GM13976 (cell line): ENCODE measurements around the gene PER3.
A peak's percentile ranks its signal among the peaks of the same experiment; 100 is the strongest.

Experiments used
- DNase-seq: peaks from one replicate; pipeline ENCODE4 v3.0.0; 2012; ENCODE audit warnings: low spot score
- in situ Hi-C: fragments of 300-500 bp; cut with MboI; formaldehyde crosslinking; loops from one replicate; pipeline ENCODE4 v1.12.0; 2022; ENCODE audit warnings: low sequenced_read_pairs, mixed read lengths, inconsistent platforms; ENCODE audit not compliant: unreplicated experiment
- TF ChIP-seq, protein P1 (sequence below): IDR thresholded peaks from 2 replicates; pipeline ENCODE4 v1.5.1; 2012; ENCODE audit warnings: borderline replicate concordance, mild to moderate bottlenecking; ENCODE audit not compliant: insufficient read depth; ENCODE audit errors: extremely low read depth, missing control alignments, control extremely low read depth

Gene PER3

DNA sequence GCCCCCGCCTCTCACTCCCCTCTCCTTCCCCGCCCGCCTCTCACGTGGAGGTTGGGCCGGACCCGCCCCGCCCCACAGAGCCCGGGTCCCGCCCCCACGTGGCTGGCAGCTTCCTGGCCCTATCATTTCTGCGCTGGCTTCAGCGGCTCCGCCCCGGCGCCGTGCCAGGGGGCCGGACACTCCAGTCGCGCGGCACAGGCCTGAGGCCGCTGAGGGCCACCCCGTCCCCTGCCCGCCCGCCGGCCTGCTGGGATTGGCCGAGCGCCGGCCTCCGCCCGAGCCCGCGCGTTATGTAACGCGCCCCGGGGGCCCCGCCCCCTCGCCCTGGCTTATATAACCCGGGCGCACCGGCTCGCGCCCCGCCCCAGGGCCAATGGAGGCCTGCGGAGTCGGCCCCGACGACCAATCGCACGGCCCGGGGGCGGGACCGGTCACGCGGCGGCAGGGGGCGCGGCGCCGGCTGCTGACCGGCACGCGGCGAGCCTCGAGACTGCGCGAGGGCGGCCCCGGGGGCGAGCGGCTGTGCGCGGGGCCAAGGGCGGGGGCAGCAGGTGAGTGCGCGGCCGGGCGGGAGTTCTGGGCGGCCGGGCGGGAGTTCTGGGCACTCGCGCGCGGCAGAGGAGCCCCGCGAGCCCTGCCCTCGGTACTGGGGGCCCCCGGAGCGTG, at the start of gene PER3:
Gene PER3 (plus strand): TSS at position 466 of the 666 bp plus-strand sequence. CDS start 587 bp downstream, outside the sequence.
- TF ChIP-seq, protein P1, sequence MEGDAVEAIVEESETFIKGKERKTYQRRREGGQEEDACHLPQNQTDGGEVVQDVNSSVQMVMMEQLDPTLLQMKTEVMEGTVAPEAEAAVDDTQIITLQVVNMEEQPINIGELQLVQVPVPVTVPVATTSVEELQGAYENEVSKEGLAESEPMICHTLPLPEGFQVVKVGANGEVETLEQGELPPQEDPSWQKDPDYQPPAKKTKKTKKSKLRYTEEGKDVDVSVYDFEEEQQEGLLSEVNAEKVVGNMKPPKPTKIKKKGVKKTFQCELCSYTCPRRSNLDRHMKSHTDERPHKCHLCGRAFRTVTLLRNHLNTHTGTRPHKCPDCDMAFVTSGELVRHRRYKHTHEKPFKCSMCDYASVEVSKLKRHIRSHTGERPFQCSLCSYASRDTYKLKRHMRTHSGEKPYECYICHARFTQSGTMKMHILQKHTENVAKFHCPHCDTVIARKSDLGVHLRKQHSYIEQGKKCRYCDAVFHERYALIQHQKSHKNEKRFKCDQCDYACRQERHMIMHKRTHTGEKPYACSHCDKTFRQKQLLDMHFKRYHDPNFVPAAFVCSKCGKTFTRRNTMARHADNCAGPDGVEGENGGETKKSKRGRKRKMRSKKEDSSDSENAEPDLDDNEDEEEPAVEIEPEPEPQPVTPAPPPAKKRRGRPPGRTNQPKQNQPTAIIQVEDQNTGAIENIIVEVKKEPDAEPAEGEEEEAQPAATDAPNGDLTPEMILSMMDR, result no peak
- peak; percentile 96 for DNase-seq
- in situ Hi-C loops, result no loop called here

DNA sequence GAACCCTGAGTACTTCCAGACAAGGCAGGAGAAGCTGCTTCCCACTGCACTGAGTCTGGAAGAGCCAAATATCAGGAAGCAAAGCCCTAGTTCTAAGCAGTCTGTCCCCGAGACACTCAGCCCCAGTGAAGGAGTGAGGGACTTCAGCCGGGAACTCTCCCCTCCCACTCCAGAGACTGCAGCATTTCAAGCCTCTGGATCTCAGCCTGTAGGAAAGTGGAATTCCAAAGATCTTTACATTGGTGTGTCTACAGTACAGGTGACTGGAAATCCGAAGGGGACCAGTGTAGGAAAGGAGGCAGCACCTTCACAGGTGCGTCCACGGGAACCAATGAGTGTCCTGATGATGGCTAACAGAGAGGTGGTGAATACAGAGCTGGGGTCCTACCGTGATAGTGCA, 46.0 kb upstream of the PER3 start:
- in situ Hi-C loops, result no loop called here
- no peak for DNase-seq
- TF ChIP-seq, protein P1, result no peak

DNA sequence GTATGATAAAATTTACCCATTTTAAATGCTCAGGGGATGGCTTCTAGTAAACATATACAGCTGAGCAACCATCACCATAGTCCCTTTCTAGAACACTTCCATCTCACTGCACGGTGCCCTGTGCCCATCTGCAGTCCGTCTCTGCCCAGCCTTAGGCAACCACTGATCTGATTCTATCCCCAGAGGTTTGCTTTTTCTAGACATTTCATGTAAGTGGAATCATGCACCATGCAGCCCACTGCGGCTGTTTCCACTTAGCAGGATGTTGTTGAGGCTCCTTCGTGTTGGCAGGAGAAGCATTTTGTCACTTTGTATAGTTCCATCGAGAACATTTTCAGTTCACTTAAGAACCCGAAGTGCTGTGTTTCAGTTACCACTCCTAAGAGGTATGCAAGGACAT, 40.7 kb upstream of the PER3 start:
- no peak for DNase-seq
- TF ChIP-seq, protein P1, result no peak
- in situ Hi-C loops, result no loop called here

DNA sequence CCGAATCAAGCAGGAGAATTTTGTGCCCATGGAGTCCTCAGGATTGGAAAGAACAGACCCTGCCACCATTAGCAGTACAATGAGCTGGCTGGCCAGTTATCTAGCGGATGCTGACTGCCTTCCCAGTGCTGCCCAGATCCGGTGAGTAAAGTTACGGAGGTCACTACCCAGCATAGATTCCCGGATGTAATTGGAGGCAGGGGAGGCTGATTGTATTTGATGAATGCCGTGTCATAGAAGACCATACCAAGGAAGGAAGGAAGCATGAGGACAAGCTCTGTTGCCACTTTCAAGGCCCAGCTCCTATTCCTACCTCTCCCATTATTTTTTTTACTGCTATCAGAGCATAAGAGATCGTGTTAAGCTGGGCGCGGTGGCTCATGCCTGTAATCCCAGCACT, 39.2 kb upstream of the PER3 start:
- in situ Hi-C loops, result no loop called here
- TF ChIP-seq, protein P1, result no peak
- no peak for DNase-seq

DNA sequence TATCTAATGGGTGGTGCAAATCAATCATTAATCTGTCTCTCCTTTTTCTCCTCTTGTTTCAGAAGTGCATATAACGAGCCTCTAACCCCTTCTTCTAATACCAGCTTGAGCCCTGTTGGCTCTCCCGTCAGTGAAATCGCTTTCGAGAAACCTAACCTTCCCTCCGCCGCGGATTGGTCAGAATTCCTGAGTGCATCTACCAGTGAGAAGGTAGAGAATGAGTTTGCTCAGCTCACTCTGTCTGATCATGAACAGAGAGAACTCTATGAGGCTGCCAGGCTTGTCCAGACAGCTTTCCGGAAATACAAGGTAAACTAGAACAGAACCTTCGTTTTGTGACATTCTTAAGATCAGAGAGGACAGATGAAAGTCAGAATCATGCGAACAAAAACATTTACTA, 38.3 kb upstream of the PER3 start:
- DNase-seq, result no peak
- in situ Hi-C loops, result no loop called here
- TF ChIP-seq, protein P1, result no peak

DNA sequence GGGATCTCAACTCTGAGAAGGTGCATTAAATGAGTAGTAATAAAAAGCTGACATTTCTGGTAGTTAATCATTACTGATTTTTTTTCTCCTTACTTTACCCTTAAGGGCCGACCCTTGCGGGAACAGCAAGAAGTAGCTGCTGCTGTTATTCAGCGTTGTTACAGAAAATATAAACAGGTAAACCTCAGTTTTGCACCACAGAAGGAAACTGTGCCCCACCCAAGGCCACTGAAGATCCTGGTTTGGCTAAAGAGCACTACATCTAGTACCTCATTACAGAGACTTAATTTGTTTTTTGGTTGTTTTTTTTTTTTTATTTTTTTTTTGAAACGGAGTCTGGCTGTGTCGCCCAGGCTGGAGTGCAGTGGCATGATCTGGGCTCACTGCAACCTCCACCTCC, 36.5 kb upstream of the PER3 start:
- TF ChIP-seq, protein P1, result no peak
- in situ Hi-C loops, result no loop called here
- DNase-seq, result no peak
